ENCODE results near the gene GMPPA.

DNA sequence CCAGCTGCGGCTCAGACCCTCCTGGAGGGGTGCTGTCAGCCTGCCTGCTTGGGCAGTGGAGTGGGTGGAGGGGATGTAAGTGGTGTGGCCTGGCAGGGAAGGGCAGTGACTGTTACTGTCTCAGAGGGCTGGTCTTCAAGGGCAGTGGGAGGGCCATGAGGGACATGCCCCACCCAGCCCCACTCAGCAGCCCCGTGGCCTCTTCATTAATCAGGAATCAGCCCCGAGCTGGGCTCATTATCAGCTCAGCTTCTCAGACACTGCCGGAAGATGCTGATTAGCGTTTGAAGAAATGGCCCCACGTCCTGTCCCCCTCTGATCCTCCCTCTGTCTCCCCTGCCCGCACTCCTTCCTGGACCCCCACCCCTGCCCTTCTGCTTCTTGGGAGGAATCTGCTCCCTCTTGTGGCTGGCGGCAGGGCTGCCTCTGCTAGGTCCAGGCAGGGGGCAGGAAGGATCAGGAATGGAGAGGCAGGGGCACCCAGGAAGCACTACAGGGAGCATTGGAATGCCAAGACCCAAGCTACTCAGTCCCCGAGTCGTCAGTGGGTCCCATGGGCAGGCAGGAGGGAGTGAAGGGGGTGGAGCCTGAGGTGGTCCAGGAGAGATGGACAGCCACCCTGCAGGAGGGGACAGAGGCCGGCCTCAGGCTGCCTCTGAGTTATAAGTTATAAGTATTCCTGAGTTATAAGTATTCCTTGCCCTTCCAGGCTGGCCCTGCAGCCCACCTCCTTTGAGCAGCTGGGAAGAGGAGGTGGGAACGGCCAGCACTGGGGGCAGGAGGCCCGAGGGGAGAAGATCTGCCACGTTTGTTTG is 22.6 kb downstream of the GMPPA start:
- TF ChIP-seq POLR2A (IDR thresholded peaks at IDR 0.05): no peak
- TF ChIP-seq, protein P1, sequence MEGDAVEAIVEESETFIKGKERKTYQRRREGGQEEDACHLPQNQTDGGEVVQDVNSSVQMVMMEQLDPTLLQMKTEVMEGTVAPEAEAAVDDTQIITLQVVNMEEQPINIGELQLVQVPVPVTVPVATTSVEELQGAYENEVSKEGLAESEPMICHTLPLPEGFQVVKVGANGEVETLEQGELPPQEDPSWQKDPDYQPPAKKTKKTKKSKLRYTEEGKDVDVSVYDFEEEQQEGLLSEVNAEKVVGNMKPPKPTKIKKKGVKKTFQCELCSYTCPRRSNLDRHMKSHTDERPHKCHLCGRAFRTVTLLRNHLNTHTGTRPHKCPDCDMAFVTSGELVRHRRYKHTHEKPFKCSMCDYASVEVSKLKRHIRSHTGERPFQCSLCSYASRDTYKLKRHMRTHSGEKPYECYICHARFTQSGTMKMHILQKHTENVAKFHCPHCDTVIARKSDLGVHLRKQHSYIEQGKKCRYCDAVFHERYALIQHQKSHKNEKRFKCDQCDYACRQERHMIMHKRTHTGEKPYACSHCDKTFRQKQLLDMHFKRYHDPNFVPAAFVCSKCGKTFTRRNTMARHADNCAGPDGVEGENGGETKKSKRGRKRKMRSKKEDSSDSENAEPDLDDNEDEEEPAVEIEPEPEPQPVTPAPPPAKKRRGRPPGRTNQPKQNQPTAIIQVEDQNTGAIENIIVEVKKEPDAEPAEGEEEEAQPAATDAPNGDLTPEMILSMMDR (IDR thresholded peaks at IDR 0.05): peak in 5 of 7 experiments; percentile 20 to 51 (median 39)
- no peak for TF ChIP-seq POLR2AphosphoS5 (IDR thresholded peaks at IDR 0.05)

Measured in stomach (tissue), 4 donors.